ENCODE data around the gene C6orf58. TPM values are rescaled to one million over a fixed set of nuclear protein-coding genes. Genes with fewer than 3 reads are reported as not detected.

C6orf58 gene
- total and polyA plus RNA-seq, 10 of the 15 experiments (the other 5 are each of a cell fraction or from before 2014, with no cell fraction given): 0.06 to 0.43 (median 0.12) TPM; not detected in 2

DNA sequence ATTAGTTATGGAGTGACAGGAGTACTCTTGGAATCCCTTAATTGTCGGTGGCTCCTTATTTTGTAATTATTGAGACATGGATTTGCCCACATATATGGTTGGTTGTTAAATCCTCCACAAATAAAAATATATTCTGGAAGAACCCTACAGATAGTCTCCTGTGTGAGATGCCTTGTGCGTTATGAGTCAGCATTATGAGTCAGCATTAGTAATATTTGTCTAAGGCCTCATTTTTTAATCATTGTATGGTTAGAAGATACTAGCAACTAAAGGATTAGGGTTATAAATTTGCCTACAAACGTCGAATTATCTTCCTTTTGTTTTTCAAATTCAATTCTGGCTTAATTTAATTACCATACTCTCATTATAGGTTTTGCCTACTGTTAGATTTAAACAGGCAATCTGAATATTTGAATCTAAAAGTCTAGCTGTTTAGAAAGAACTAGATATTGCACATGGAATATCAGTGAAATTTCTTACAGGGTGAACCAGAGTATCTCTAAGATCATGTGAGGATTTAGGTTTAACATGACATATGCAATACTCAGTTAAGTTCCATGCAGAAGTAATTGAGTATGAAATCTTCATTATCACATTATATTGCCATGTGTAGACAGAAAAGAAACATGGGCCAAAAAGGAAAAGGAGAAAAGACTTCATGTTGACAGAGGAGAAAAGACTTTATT lies 5.9 kb downstream of the C6orf58 start:
- peak; percentile 64 for ATAC-seq
- RAD21 ChIA-PET (ENCODE audit: unreplicated experiment): no interaction called here
- Histone ChIP-seq H3K9me3 (replicated peaks; ENCODE audit: control insufficient read depth, insufficient read depth, low read length) (no peaks in the 10 kb centered on the region), H3K36me3 (ENCODE audit: control insufficient read depth in 2 of 2, insufficient read depth in 2 of 2, low read length in 1 of 2) (no peaks in the 10 kb centered on the region), H3K27me3 (replicated peaks in 1 of 2; ENCODE audit: control insufficient read depth in 2 of 2, insufficient read depth in 2 of 2, low read length in 1 of 2) (no peaks in the 10 kb centered on the region), H4K20me1 (ENCODE audit: control insufficient read depth, insufficient read depth) (no peaks in the 10 kb centered on the region), H2AFZ (ENCODE audit: control insufficient read depth, low read depth, low read length) (no peak overlapping the region), H3K4me2 (ENCODE audit: control insufficient read depth, insufficient read depth) (no peak overlapping the region), H3K79me2 (ENCODE audit: control insufficient read depth, insufficient read depth, low read length) (no peaks in the 10 kb centered on the region), H3K27ac (ENCODE audit: control insufficient read depth, insufficient read depth) (no peak overlapping the region), H3K4me3 (no peak overlapping the region), H3K4me1 (ENCODE audit: control insufficient read depth, insufficient read depth, low read length) (no peaks in the 10 kb centered on the region), H3K9ac (ENCODE audit: control insufficient read depth, insufficient read depth, low read length) (no peak overlapping the region)
- CTCF ChIA-PET: no interaction called here
- no peak for DNase-seq (ENCODE audit: low read depth, low spot score)
- SMC1A ChIA-PET (ENCODE audit: uncharacterized antibody, unreplicated experiment): no interaction called here
- POLR2A ChIA-PET: no interaction called here
- intact Hi-C loops (cut with micrococcal nuclease; ENCODE audit: unreplicated experiment): no loop called here
- 11% methylated on average over 4 of the region's 4 CpGs for WGBS (ENCODE audit: insufficient coverage, insufficient replicate concordance, low lambda C conversion rate, missing lambda C conversion rate)
- no TSS peak for BruUV-seq (replicated peaks)
- peak; percentile 77 for TF ChIP-seq JUNB (IDR thresholded peaks at IDR 0.05)
- TF ChIP-seq HDAC6 (IDR thresholded peaks at IDR 0.05; ENCODE audit: unreplicated experiment): no peak
- FAIRE-seq: no peak
- in situ Hi-C loops (cut with MboI): no loop called here

DNA sequence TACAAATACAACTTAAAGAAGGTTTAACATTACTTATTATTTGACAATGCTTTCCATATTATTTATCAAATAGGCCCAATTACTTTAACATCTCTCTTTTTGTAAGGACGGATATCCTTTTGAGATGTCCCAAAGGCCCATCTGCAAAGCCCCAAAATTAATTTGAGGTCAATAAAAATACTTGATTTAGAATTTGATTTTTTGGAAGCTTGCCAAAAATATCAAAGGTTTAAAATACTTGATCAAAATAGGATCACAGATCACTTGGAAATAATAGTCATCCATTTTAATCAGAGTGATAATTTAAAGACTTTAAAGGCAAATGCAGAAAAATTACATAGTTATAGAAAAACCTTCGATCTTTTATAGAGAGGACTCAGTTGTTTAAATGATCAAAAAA lies 8.1 kb downstream of the C6orf58 start:
- TF ChIP-seq IKZF1 (conservative IDR thresholded peaks at IDR 0.05) (no peak), DPF2 (IDR thresholded peaks at IDR 0.05) (no peak), EED (IDR thresholded peaks at IDR 0.05; ENCODE audit: low read depth) (no peak), CBX3 (IDR thresholded peaks at IDR 0.05; ENCODE audit: borderline replicate concordance, low read depth) (no peak), SIX5 (IDR thresholded peaks at IDR 0.05; ENCODE audit: low read depth, low read length, severe bottlenecking) (no peak), ZNF207 (IDR thresholded peaks at IDR 0.05; ENCODE audit: borderline replicate concordance) (no peak)
- TF ChIP-seq, protein P1, sequence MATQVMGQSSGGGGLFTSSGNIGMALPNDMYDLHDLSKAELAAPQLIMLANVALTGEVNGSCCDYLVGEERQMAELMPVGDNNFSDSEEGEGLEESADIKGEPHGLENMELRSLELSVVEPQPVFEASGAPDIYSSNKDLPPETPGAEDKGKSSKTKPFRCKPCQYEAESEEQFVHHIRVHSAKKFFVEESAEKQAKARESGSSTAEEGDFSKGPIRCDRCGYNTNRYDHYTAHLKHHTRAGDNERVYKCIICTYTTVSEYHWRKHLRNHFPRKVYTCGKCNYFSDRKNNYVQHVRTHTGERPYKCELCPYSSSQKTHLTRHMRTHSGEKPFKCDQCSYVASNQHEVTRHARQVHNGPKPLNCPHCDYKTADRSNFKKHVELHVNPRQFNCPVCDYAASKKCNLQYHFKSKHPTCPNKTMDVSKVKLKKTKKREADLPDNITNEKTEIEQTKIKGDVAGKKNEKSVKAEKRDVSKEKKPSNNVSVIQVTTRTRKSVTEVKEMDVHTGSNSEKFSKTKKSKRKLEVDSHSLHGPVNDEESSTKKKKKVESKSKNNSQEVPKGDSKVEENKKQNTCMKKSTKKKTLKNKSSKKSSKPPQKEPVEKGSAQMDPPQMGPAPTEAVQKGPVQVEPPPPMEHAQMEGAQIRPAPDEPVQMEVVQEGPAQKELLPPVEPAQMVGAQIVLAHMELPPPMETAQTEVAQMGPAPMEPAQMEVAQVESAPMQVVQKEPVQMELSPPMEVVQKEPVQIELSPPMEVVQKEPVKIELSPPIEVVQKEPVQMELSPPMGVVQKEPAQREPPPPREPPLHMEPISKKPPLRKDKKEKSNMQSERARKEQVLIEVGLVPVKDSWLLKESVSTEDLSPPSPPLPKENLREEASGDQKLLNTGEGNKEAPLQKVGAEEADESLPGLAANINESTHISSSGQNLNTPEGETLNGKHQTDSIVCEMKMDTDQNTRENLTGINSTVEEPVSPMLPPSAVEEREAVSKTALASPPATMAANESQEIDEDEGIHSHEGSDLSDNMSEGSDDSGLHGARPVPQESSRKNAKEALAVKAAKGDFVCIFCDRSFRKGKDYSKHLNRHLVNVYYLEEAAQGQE (IDR thresholded peaks at IDR 0.05; ENCODE audit: low read depth, low read length): no peak
- no peak for FAIRE-seq
- Histone ChIP-seq H3K27me3 (replicated peaks in 1 of 2; ENCODE audit: control insufficient read depth in 2 of 2, insufficient read depth in 2 of 2, low read length in 1 of 2) (no peaks in the 10 kb centered on the region), H3K4me1 (ENCODE audit: control insufficient read depth, insufficient read depth, low read length) (no peaks in the 10 kb centered on the region), H3K9ac (ENCODE audit: control insufficient read depth, insufficient read depth, low read length) (no peak overlapping the region), H2AFZ (ENCODE audit: control insufficient read depth, low read depth, low read length) (no peak overlapping the region), H3K9me3 (replicated peaks; ENCODE audit: control insufficient read depth, insufficient read depth, low read length) (no peaks in the 10 kb centered on the region), H3K36me3 (ENCODE audit: control insufficient read depth in 2 of 2, insufficient read depth in 2 of 2, low read length in 1 of 2) (no peaks in the 10 kb centered on the region), H4K20me1 (ENCODE audit: control insufficient read depth, insufficient read depth) (no peaks in the 10 kb centered on the region), H3K4me2 (ENCODE audit: control insufficient read depth, insufficient read depth) (no peak overlapping the region), H3K79me2 (ENCODE audit: control insufficient read depth, insufficient read depth, low read length) (no peaks in the 10 kb centered on the region), H3K4me3 (no peak overlapping the region), H3K27ac (ENCODE audit: control insufficient read depth, insufficient read depth) (no peak overlapping the region)
- WGBS (ENCODE audit: insufficient coverage, insufficient replicate concordance, low lambda C conversion rate, missing lambda C conversion rate): 70% methylated on average over 2 of the region's 2 CpGs
- no peak for DNase-seq (ENCODE audit: low read depth, low spot score)
- ATAC-seq: no peak
- CTCF ChIA-PET: no interaction called here
- SMC1A ChIA-PET (ENCODE audit: uncharacterized antibody, unreplicated experiment): no interaction called here
- intact Hi-C loops (cut with micrococcal nuclease; ENCODE audit: unreplicated experiment): no loop called here
- RAD21 ChIA-PET (ENCODE audit: unreplicated experiment): no interaction called here
- in situ Hi-C loops (cut with MboI): no loop called here
- POLR2A ChIA-PET: no interaction called here
- no TSS peak for BruUV-seq (replicated peaks)
